NB4 (cell line): ENCODE data around the gene ST6GALNAC3.
"Not testable (repeated sequence)": the region's sequence is repeated elsewhere in the genome, so short reads cannot be mapped to it uniquely, and the experiment has no call there.

Experiments used
- POLR2A ChIP-seq: IDR thresholded peaks from 2 replicates; pipeline ENCODE4 v1.6.1; 2011; ENCODE audit warnings: mild to moderate bottlenecking; ENCODE audit not compliant: insufficient read length; ENCODE audit errors: extremely low read depth
- TF ChIP-seq, protein P1 (sequence below): IDR thresholded peaks from one replicate; pipeline ENCODE4 v1.5.1; 2012; ENCODE audit warnings: low read depth, low read length
- TF ChIP-seq, protein P2 (sequence below): IDR thresholded peaks from 2 replicates; pipeline ENCODE4 v1.6.1; 2011; ENCODE audit warnings: low read depth, low read length

DNA sequence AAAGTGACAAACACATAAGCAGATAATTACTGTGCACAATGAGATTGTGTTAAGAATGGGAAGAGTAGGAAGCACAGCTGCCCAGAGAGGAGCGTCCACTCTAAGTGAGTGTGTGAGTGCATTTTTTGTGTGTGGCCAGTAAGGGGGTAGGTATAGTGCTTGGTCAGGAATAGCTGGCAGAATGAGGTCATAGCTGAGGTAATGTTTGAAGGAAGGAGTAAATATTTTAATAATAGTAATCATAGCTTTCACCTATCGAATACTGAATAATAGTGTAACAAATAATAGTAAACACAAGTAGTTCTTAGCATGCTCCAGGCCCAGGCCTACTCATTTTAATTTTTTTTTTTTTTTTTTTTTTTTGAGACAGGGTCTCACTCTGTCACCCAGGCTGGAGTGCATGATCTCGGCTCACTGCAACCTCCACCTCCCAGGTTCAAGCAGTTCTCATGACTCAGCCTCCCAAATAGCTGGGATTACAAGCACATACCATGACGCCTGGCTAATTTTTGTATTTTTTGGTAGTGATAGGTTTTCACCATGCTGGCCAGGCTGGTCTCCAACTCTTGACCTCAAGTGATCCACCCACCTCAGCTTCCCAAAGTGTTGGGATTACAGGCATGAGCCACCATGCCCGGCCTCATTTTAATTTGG is 49.0 kb downstream of the ST6GALNAC3 start:
- TF ChIP-seq, protein P1, sequence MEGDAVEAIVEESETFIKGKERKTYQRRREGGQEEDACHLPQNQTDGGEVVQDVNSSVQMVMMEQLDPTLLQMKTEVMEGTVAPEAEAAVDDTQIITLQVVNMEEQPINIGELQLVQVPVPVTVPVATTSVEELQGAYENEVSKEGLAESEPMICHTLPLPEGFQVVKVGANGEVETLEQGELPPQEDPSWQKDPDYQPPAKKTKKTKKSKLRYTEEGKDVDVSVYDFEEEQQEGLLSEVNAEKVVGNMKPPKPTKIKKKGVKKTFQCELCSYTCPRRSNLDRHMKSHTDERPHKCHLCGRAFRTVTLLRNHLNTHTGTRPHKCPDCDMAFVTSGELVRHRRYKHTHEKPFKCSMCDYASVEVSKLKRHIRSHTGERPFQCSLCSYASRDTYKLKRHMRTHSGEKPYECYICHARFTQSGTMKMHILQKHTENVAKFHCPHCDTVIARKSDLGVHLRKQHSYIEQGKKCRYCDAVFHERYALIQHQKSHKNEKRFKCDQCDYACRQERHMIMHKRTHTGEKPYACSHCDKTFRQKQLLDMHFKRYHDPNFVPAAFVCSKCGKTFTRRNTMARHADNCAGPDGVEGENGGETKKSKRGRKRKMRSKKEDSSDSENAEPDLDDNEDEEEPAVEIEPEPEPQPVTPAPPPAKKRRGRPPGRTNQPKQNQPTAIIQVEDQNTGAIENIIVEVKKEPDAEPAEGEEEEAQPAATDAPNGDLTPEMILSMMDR = not testable (repeated sequence)
- not testable (repeated sequence) for TF ChIP-seq POLR2A
- TF ChIP-seq, protein P2, sequence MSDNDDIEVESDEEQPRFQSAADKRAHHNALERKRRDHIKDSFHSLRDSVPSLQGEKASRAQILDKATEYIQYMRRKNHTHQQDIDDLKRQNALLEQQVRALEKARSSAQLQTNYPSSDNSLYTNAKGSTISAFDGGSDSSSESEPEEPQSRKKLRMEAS = not testable (repeated sequence)
